ENCODE results near the gene ERCC6L2.

Gene ERCC6L2

GRCh38 chr9:95920017-95920416 is 44.5 kb downstream of the ERCC6L2 start:
- no peak for DNase-seq (ENCODE audit: low read depth)

- no peak for DNase-seq (ENCODE audit: low read depth)
These were observed 48.3 kb downstream of the ERCC6L2 start for GRCh38 chr9:95923794-95924193.

- no peak for DNase-seq (ENCODE audit: low read depth)
These were observed 49.5 kb downstream of the ERCC6L2 start for GRCh38 chr9:95924987-95925386.

- DNase-seq (ENCODE audit: low read depth): no peak
These were observed 51.9 kb downstream of the ERCC6L2 start for GRCh38 chr9:95927271-95928004.

GRCh38 chr9:95930277-95930676 is 54.8 kb downstream of the ERCC6L2 start:
- no peak for DNase-seq (ENCODE audit: low read depth)

- no peak for DNase-seq (ENCODE audit: low read depth)
These were observed 60.5 kb downstream of the ERCC6L2 start for GRCh38 chr9:95935861-95936578.

- no peak for DNase-seq (ENCODE audit: low read depth)
These were observed 61.1 kb downstream of the ERCC6L2 start for GRCh38 chr9:95936579-95937075.

- no peak for DNase-seq (ENCODE audit: low read depth)
These were observed 61.6 kb downstream of the ERCC6L2 start for GRCh38 chr9:95937131-95937530.

GRCh38 chr9:95938724-95939123 is 63.2 kb downstream of the ERCC6L2 start:
- no peak for DNase-seq (ENCODE audit: low read depth)

GRCh38 chr9:95939472-95939871 is 64.0 kb downstream of the ERCC6L2 start:
- DNase-seq (ENCODE audit: low read depth): no peak

- DNase-seq (ENCODE audit: low read depth): no peak
These were observed 64.8 kb downstream of the ERCC6L2 start for GRCh38 chr9:95940265-95940664.

- DNase-seq (ENCODE audit: low read depth): no peak
These were observed 66.5 kb downstream of the ERCC6L2 start for GRCh38 chr9:95942016-95942415.

GRCh38 chr9:95947118-95947517 is 71.6 kb downstream of the ERCC6L2 start:
- DNase-seq (ENCODE audit: low read depth): no peak

GRCh38 chr9:95952471-95952870 is 77.0 kb downstream of the ERCC6L2 start:
- no peak for DNase-seq (ENCODE audit: low read depth)

GRCh38 chr9:95953986-95954385 is 78.5 kb downstream of the ERCC6L2 start:
- DNase-seq (ENCODE audit: low read depth): no peak

- DNase-seq (ENCODE audit: low read depth): no peak
These were observed 79.4 kb downstream of the ERCC6L2 start for GRCh38 chr9:95954940-95955339.

- no peak for DNase-seq (ENCODE audit: low read depth)
These were observed 87.4 kb downstream of the ERCC6L2 start for GRCh38 chr9:95962936-95963335.

GRCh38 chr9:95963659-95964058 is 88.2 kb downstream of the ERCC6L2 start:
- no peak for DNase-seq (ENCODE audit: low read depth)

- DNase-seq (ENCODE audit: low read depth): peak; percentile 6
These were observed 90.8 kb downstream of the ERCC6L2 start for GRCh38 chr9:95966306-95966705.

- no peak for DNase-seq (ENCODE audit: low read depth)
These were observed 94.8 kb downstream of the ERCC6L2 start for GRCh38 chr9:95970317-95970716.

- no peak for DNase-seq (ENCODE audit: low read depth)
These were observed 96.3 kb downstream of the ERCC6L2 start for GRCh38 chr9:95971815-95972214.

GRCh38 chr9:95974389-95974788 is 98.9 kb downstream of the ERCC6L2 start:
- no peak for DNase-seq (ENCODE audit: low read depth)

- no peak for DNase-seq (ENCODE audit: low read depth)
These were observed 101.9 kb downstream of the ERCC6L2 start for GRCh38 chr9:95977371-95977770.
